ENCODE data around the gene MME. TPM values are rescaled to one million over a fixed set of nuclear protein-coding genes. Genes with fewer than 3 reads are reported as not detected.
"Not testable (repeated sequence)": the region's sequence is repeated elsewhere in the genome, so short reads cannot be mapped to it uniquely, and the experiment has no call there.

Gene MME
- total RNA-seq, 2 experiments from 2014 or later, result not detected

DNA sequence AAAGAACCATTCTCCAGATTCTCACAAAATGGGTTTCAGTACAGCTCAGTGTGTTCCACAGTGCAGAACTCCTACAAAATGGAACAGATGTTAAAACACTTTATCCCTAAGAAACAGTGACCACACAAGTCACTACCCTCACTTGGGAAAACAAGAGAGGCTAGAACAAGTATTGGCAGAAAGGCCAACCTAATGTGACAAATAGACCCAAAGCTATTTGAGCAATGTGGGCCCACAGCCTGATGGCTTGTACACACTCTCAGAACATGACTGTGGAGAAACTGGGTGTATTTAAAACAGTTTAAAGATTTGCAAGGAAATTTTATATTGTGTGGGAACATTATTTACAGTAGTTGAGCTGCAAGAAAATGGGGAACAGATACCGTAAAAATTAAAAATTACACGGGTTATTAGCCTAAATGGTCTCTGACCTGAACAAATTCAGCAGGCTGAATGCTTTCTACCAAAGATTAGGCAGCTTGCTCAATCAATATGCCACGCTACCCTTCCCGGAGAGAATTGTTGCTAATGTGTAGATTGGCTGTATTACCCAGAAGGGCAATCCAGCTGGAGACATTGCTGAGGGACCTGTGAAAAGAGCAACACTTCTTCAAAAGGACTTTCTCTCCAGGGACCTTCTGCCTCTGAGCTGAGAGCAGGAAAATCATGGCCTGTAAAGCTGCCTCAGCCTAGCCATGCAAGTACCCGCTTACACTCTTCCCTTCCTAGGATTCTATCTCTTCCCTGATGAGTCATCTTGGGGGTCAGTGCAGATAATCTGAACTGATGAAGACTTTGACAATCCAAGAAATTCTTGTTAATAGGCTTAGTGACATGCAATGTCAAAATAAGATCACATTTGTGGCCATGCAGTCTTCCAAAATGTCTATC is 116.3 kb downstream of the MME start:
- H3K27ac Mint-ChIP-seq, result no peak overlapping the region
- H3K9me3 Mint-ChIP-seq, result no peaks in the 10 kb centered on the region
- POLR2A ChIA-PET, result no interaction called here
- H3K4me3 Mint-ChIP-seq, result no peak overlapping the region
- CTCF ChIA-PET, result no interaction called here
- no peaks in the 10 kb centered on the region for H3K27me3 Mint-ChIP-seq
- no peaks in the 10 kb centered on the region for H3K36me3 Mint-ChIP-seq (ENCODE audit: low read depth)
- DNase-seq, result no peak
- no peaks in the 10 kb centered on the region for H3K4me1 Mint-ChIP-seq

DNA sequence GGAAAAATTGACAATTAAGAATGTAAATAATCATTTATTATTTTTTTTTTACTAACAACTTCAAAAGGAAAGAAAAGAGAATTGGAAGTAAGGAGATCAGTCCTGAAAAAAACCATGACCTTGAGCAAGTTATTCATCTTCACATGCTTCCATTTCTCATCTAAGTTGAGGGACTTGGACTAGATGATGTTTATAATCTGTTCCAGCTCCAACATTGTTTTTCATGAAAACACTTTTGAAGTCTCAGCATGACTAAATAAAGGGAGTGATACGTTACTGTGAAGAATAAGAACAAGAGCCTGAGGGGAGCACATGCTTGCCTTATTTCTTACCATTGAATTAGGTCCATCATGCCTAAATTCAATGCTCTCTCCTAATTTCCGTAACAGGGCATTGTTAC is 117.7 kb downstream of the MME start:
- no peak overlapping the region for H3K27ac Mint-ChIP-seq
- no peak overlapping the region for H3K4me3 Mint-ChIP-seq
- DNase-seq, result no peak
- no peaks in the 10 kb centered on the region for H3K36me3 Mint-ChIP-seq (ENCODE audit: low read depth)
- CTCF ChIA-PET, result no interaction called here
- peaks cover 3% of the 10 kb centered on the region for H3K9me3 Mint-ChIP-seq
- no peaks in the 10 kb centered on the region for H3K27me3 Mint-ChIP-seq
- POLR2A ChIA-PET, result no interaction called here
- no peaks in the 10 kb centered on the region for H3K4me1 Mint-ChIP-seq

DNA sequence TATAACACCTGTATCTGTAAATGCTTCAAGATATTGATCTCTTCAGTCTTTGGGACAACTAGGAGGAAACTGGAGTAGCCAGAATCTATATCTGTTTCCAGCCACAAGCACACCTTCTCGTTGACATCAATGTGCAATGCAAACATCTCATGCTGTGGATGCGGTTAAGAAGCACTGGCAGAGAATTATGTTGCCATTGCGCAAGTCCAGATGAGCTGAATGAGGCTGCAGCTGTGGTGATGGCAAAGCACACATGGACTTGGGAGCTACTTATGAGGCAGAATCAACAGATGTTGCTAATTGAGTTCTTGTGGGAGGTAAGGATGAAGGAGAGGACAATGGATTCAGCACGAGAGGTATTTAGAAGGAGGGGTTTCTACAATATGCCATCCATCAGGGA is 122.5 kb downstream of the MME start:
- no peak overlapping the region for H3K4me3 Mint-ChIP-seq
- CTCF ChIA-PET, result no interaction called here

DNA sequence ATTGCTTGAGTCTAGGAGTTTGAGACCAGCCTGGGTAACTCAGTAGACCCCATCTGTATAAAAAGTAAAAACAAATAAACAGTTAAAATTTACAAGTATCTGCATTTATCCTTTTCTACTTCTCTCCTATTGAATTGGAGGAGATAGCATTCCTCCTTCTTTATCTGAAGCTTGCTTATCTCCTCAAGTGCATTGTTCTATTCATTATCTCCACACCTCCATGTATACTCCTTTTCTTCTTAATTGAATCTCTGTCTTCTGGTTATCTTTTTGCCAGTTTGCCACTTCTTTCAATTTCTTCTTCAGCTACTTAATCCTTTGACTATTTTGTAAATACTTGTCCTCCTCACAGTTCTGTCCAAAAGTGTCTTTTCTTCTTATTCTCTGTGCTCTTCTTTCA is 124.7 kb downstream of the MME start:
- Mint-ChIP-seq H3K4me3 (no peak overlapping the region), H3K36me3 (ENCODE audit: low read depth) (no peaks in the 10 kb centered on the region), H3K9me3 (peaks cover 4% of the 10 kb centered on the region), H3K27ac (no peak overlapping the region), H3K4me1 (no peaks in the 10 kb centered on the region), H3K27me3 (no peaks in the 10 kb centered on the region)
- no peak for DNase-seq
- ChIA-PET POLR2A (no interaction called here), CTCF (no interaction called here)

More for the DNA sequence above, 122.5 kb downstream of the MME start:
- Mint-ChIP-seq H3K27ac (no peak overlapping the region), H3K36me3 (ENCODE audit: low read depth) (no peaks in the 10 kb centered on the region), H3K4me1 (no peaks in the 10 kb centered on the region), H3K27me3 (no peaks in the 10 kb centered on the region), H3K9me3 (peaks cover 4% of the 10 kb centered on the region)
- POLR2A ChIA-PET, result no interaction called here
- no peak for DNase-seq

DNA sequence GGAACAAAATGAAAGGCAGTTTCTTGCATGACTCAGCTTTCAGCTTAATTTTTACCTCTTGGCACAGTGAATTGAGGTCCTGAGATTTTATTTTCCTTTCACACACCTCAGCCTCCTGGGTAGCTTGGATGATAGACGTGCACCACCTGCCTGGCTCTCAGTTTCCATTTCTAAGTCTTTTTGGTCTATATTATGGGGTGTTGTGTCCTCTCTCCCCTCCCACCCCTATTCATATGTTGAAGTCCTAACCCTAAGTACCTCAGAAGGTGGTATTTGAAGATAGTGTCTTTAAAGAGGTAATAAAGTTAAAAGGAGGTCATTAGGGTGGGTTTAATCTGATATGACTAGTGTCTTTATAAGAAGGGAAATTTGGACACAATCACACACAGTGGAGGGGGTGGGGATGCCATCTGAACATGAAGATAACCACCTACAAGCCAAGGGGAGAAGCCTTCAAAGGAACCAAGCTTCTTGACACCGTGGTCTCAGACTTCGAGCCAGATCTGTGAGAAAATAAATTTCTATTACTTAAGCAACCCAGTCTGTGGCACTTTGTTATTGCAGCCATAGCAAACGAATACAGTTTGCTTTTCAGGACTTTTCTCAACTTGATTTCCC is 128.2 kb downstream of the MME start:
- no peaks in the 10 kb centered on the region for H3K36me3 Mint-ChIP-seq (ENCODE audit: low read depth)
- no peak overlapping the region for H3K4me3 Mint-ChIP-seq
- CTCF ChIA-PET, result no interaction called here
- POLR2A ChIA-PET, result no interaction called here
- H3K27ac Mint-ChIP-seq, result no peak overlapping the region
- no peaks in the 10 kb centered on the region for H3K9me3 Mint-ChIP-seq
- H3K27me3 Mint-ChIP-seq, result no peaks in the 10 kb centered on the region
- no peaks in the 10 kb centered on the region for H3K4me1 Mint-ChIP-seq
- no peak for DNase-seq

DNA sequence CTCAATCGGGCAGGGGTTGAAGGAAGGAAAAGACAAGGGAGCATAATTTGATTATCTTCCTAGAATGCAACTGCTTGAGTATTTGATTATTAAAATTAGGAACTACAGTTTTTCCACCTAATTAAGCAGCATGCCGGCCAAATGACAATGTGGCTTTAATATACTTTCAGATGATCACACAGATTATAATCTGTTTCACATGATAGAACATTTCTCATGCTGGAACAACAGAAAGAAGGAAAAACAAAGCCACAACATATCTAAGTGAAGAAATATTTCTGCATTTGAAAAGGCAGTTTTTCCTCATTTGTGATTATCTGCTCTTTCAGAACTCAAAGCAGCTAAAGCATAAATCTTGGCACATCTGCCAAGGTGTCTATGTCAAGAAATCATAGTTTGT is 130.6 kb downstream of the MME start:
- Mint-ChIP-seq H3K9me3 (peaks cover 3% of the 10 kb centered on the region), H3K27ac (no peak overlapping the region), H3K4me1 (no peaks in the 10 kb centered on the region), H3K36me3 (ENCODE audit: low read depth) (no peaks in the 10 kb centered on the region), H3K4me3 (no peak overlapping the region), H3K27me3 (no peaks in the 10 kb centered on the region)
- ChIA-PET CTCF (no interaction called here), POLR2A (no interaction called here)
- no peak for DNase-seq

DNA sequence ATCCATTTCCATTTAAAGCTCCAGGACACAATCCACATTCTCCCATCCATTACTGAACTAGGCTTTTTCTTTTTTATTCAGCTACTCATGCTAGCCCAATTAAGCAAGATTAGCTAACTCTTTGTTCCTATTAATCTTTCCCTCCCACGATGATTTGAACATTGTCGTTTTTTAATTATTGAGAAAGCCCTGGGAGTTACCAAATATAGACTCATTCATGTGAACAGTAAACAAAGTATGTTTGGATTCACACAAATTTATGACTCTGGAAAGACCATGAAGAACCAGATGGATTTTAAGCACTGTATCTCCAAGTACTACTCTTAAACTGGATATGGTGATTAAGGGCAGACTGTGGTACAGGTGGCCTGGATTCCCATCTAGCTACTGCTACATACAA is 131.1 kb downstream of the MME start:
- Mint-ChIP-seq H3K4me3 (no peak overlapping the region), H3K9me3 (peaks cover 3% of the 10 kb centered on the region), H3K36me3 (ENCODE audit: low read depth) (no peaks in the 10 kb centered on the region), H3K4me1 (no peaks in the 10 kb centered on the region), H3K27ac (no peak overlapping the region), H3K27me3 (no peaks in the 10 kb centered on the region)
- DNase-seq, result no peak
- ChIA-PET POLR2A (no interaction called here), CTCF (no interaction called here)

DNA sequence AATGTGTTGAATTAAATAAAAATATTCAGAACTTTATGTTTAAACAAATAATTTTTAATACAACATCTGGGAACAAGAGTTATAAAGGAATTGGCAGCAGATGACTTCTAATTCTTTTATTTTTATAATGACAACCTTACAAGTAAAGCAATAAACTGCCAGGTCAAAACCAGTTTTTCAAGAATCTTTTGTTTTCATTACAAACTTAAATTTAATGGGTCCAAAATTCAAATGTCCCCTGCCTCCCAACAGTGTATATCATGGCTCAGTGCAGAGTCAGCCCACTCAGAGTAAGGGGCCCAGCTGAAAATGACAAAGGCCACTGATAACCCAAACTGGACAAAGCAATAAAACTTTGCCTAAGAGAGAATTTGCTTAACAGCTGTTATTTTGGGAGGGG is 131.8 kb downstream of the MME start:
- Mint-ChIP-seq H3K27ac (no peak overlapping the region), H3K4me3 (no peak overlapping the region), H3K36me3 (ENCODE audit: low read depth) (no peaks in the 10 kb centered on the region), H3K9me3 (peaks cover 3% of the 10 kb centered on the region), H3K27me3 (no peaks in the 10 kb centered on the region), H3K4me1 (no peaks in the 10 kb centered on the region)
- DNase-seq, result no peak
- POLR2A ChIA-PET, result no interaction called here
- CTCF ChIA-PET, result interaction anchor here (1.0 kb wide), 1 partner anchor 10 kb away, joined by 3 read pairs; no protein-coding TSS in a partner anchor

DNA sequence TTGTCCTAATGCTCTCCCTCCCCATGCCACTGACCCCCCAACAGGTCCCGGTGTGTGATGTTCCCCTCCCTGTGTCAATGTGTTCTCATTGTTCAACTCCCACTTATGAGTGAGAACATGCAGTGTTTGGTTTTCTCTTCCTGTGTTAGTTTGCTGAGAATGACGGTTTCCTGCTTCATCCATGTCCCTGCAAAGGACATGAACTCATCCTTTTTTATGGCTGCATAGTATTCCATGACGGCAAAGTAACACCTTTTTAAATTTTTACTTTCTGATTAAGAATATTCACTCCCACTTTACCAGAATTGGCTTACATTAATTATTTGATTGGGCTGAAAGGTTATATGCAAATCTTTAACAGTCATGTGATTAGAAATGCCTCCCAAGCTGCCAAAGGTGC is 135.9 kb downstream of the MME start:
- DNase-seq; H3K4me3 Mint-ChIP-seq; H3K36me3 Mint-ChIP-seq (ENCODE audit: low read depth); H3K27me3 Mint-ChIP-seq; H3K27ac Mint-ChIP-seq; H3K9me3 Mint-ChIP-seq; H3K4me1 Mint-ChIP-seq; CTCF ChIA-PET; POLR2A ChIA-PET: not testable (repeated sequence)

DNA sequence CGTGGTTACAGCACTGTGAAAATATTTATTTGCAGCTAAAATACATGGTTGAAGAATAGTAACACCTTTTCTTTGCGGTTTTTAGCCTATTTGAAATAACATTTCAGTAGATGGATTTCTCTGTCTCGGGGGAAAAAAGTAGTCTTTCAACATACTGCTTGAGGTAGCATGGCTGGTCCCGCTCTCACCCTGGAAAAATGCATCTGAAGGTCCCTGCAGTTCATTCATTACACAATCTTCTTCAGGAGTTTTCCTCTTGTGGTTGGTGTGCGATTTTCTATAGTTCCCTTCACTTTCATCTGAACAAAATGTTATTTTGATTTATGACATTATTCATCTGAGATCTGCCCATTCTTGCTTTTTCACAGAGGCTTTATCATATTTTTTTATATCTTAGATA is 137.5 kb downstream of the MME start:
- no peak for DNase-seq
- peaks cover 5% of the 10 kb centered on the region for H3K9me3 Mint-ChIP-seq
- no peak overlapping the region for H3K27ac Mint-ChIP-seq
- H3K4me1 Mint-ChIP-seq, result no peaks in the 10 kb centered on the region
- ChIA-PET CTCF (no interaction called here), POLR2A (no interaction called here)
- no peak overlapping the region for H3K4me3 Mint-ChIP-seq
- no peaks in the 10 kb centered on the region for H3K27me3 Mint-ChIP-seq
- H3K36me3 Mint-ChIP-seq (ENCODE audit: low read depth), result no peaks in the 10 kb centered on the region

DNA sequence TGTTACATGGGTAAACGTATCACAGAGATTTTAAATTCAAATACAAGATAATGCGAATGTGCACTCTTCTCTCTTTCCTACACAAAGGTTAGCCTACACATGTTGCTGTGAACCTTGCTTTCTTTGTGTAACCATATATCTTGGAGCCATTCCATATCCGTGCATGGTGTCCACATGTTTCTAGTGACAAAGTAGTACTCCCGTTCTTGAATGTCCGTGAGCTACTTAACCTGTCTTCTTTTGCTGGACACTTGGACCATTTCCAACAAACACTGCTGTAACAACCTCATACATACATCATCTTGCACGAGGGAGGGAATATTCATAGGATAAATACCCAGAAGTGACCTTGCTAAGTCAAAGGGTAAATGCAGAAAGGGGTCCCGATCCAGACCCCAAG is 138.3 kb downstream of the MME start:
- Mint-ChIP-seq H3K36me3 (ENCODE audit: low read depth) (no peaks in the 10 kb centered on the region), H3K4me3 (no peak overlapping the region), H3K27me3 (no peaks in the 10 kb centered on the region), H3K27ac (no peak overlapping the region), H3K9me3 (peaks cover 5% of the 10 kb centered on the region), H3K4me1 (no peaks in the 10 kb centered on the region)
- POLR2A ChIA-PET, result no interaction called here
- CTCF ChIA-PET, result no interaction called here
- DNase-seq, result no peak

DNA sequence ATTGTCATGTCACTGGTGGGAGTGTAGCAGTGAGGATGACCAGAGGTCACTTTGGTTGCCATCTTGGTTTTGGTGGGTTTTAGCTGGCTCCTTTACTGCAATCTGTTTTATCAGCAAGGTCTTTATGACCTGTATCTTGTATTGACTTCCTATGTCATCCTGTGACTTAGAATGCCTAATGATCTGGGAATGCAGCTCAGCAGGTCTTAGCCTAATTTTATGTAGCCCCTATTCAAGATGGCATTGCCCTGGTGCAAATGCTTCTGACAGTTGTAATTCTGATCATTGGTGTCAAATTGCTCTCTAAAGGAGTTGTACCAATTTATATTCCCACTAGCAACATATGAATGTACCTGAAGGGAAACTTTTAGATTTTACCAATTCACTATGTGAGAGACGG is 139.0 kb downstream of the MME start:
- peaks cover 5% of the 10 kb centered on the region for H3K9me3 Mint-ChIP-seq
- no peaks in the 10 kb centered on the region for H3K27me3 Mint-ChIP-seq

DNA sequence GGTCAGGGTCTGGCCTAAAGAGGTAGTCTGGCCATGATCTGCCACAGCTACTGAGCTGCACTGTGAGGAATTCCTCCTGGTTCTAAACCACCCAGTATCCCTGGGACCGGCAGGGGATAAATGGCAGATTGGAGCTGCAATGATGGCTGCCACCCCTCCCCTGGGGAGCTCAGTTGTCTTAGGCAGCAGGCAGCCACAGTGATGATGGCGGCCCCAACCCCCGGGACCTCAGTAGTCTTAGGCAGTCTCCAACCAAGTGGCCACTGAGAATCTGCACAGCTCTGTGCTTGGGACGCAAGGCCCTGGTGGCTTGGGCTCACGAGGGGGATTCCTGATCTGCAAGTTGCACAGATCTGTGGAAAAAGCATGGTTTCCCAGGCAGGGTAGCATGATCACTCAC is 145.3 kb downstream of the MME start:
- Mint-ChIP-seq H3K9me3 (no peaks in the 10 kb centered on the region), H3K27ac (no peak overlapping the region), H3K4me3 (no peak overlapping the region), H3K36me3 (ENCODE audit: low read depth) (no peaks in the 10 kb centered on the region), H3K27me3 (no peaks in the 10 kb centered on the region), H3K4me1 (no peaks in the 10 kb centered on the region)
- ChIA-PET CTCF (no interaction called here), POLR2A (no interaction called here)
- DNase-seq, result no peak

More for the DNA sequence above, 139.0 kb downstream of the MME start:
- Mint-ChIP-seq H3K36me3 (ENCODE audit: low read depth) (no peaks in the 10 kb centered on the region), H3K4me1 (no peaks in the 10 kb centered on the region), H3K4me3 (no peak overlapping the region), H3K27ac (no peak overlapping the region)
- DNase-seq, result no peak
- ChIA-PET CTCF (no interaction called here), POLR2A (no interaction called here)

DNA sequence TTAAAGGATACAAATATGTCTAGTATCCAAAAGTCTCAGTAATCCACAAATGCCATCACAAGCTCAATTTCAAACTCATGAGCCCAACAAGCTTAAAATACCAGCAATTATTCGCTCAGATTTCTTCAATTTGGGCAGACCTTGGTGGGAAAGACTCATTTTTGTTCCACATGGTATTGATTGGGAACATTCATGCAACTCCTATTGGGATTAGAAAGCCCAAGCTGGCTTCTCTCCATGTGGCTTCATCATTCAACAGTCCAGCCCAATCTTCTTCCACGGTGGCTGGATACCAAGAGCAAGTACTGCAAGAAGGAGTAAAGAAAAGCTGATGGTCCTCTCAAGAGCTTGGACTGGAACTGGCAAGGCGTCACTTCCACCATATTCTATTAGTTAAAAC is 147.0 kb downstream of the MME start:
- DNase-seq, result no peak
- Mint-ChIP-seq H3K36me3 (ENCODE audit: low read depth) (no peaks in the 10 kb centered on the region), H3K27me3 (no peaks in the 10 kb centered on the region), H3K27ac (no peak overlapping the region), H3K4me3 (no peak overlapping the region), H3K9me3 (no peaks in the 10 kb centered on the region), H3K4me1 (no peaks in the 10 kb centered on the region)
- ChIA-PET CTCF (no interaction called here), POLR2A (no interaction called here)

All from activated CD4-positive, alpha-beta memory T cell treated with anti-CD3 and anti-CD28 coated beads, Interleukin-2, amount 10 ng/mL, durations not matched to agents 7 days and 5 days (primary cell).